A673 (cell line): ENCODE measurements around the gene ITGB2. TPM values are rescaled to one million over a fixed set of nuclear protein-coding genes. Genes with fewer than 3 reads are reported as not detected.
A peak's percentile ranks its signal among the peaks of the same experiment; 100 is the strongest.

Experiments
- BruUV-seq: library from RNA; stranded (reverse); fragments of 400-500 nt; replicated peaks from 2 replicates; lab custom pipeline; 2021; lab: Mats Ljungman, UMichigan
- CTCF ChIA-PET: fragments of 300-600 bp; sonication (Branson Sonifier 250); formaldehyde crosslinking; loops from one replicate; lab custom pipeline; 2022; ENCODE audit warnings: antibody characterized with exemption; lab: Charles Lee
- POLR2A ChIA-PET: fragments of 300-600 bp; sonication (Branson Sonifier 250); formaldehyde crosslinking; loops from one replicate; lab custom pipeline; 2022; ENCODE audit warnings: antibody characterized with exemption; ENCODE audit not compliant: low non-redundant PET; lab: Charles Lee
- DNase-seq: peaks from one replicate; pipeline ENCODE4 v3.0.0-alpha.2; 2015; ENCODE audit warnings: low spot score
- H3K27ac ChIP-seq: fragments of 200-600 bp; sonication (generic); 2 replicates; pipeline ENCODE4 v1.5.1; 2016; ENCODE audit warnings: mixed run types, low read depth, mild to moderate bottlenecking, mixed read lengths, antibody characterized with exemption, low read length; ENCODE audit not compliant: poor library complexity, severe bottlenecking
- H3K27me3 ChIP-seq: fragments of 200-600 bp; sonication (generic); replicated peaks from 2 replicates; pipeline ENCODE4 v1.6.1; 2017; ENCODE audit warnings: mixed run types, low read depth, mild to moderate bottlenecking, mixed read lengths, antibody characterized with exemption, low read length; ENCODE audit not compliant: insufficient read depth, poor library complexity
- H3K36me3 ChIP-seq: fragments of 200-600 bp; sonication (generic); 2 replicates; pipeline ENCODE4 v1.6.1; 2016; ENCODE audit warnings: mixed run types, mild to moderate bottlenecking, mixed read lengths, antibody characterized with exemption, low read length; ENCODE audit not compliant: insufficient read depth, poor library complexity, severe bottlenecking
- H3K4me1 ChIP-seq: fragments of 200-600 bp; sonication (generic); 2 replicates; pipeline ENCODE4 v1.6.1; 2017; ENCODE audit warnings: mixed run types, mild to moderate bottlenecking, mixed read lengths, antibody characterized with exemption, low read length; ENCODE audit not compliant: insufficient read depth, poor library complexity, severe bottlenecking
- H3K4me3 ChIP-seq: fragments of 200-600 bp; sonication (generic); 2 replicates; pipeline ENCODE4 v1.5.1; 2016; ENCODE audit warnings: low read depth, mixed run types, mild to moderate bottlenecking, mixed read lengths, low read length; ENCODE audit not compliant: poor library complexity, severe bottlenecking
- H3K9me3 ChIP-seq: fragments of 200-600 bp; sonication (generic); 2 replicates; pipeline ENCODE4 v1.6.1; 2016; ENCODE audit warnings: mixed run types, low read depth, mild to moderate bottlenecking, mixed read lengths, antibody characterized with exemption, low read length; ENCODE audit not compliant: poor library complexity, severe bottlenecking
- CTCF ChIP-seq: fragments of 300-800, 200-600 bp; sonication (generic); conservative IDR thresholded peaks from 2 replicates; pipeline ENCODE4 v1.5.1; 2017; ENCODE audit warnings: low read depth, mild to moderate bottlenecking, antibody characterized with exemption, low read length, moderate library complexity, mixed read lengths
- EZH2 ChIP-seq: fragments of 200-600 bp; sonication (generic); IDR thresholded peaks from 2 replicates; pipeline ENCODE4 v1.6.1; 2017; ENCODE audit warnings: borderline replicate concordance, low read depth, mild to moderate bottlenecking, mixed read lengths, antibody characterized with exemption, low read length; ENCODE audit not compliant: poor library complexity, severe bottlenecking
- intact Hi-C: fragments of 100-400 bp; cut with micrococcal nuclease; formaldehyde crosslinking; loops from one replicate; pipeline ENCODE4 v1.10.0; 2022; ENCODE audit not compliant: unreplicated experiment
- total RNA-seq: library from RNA; stranded (reverse); gene quantifications from 2 replicates; pipeline ENCODE4 v1.2.3, GENCODE V29; 2021

Gene ITGB2
- total RNA-seq, 1 experiment from 2014 or later = 5.0 TPM

DNA sequence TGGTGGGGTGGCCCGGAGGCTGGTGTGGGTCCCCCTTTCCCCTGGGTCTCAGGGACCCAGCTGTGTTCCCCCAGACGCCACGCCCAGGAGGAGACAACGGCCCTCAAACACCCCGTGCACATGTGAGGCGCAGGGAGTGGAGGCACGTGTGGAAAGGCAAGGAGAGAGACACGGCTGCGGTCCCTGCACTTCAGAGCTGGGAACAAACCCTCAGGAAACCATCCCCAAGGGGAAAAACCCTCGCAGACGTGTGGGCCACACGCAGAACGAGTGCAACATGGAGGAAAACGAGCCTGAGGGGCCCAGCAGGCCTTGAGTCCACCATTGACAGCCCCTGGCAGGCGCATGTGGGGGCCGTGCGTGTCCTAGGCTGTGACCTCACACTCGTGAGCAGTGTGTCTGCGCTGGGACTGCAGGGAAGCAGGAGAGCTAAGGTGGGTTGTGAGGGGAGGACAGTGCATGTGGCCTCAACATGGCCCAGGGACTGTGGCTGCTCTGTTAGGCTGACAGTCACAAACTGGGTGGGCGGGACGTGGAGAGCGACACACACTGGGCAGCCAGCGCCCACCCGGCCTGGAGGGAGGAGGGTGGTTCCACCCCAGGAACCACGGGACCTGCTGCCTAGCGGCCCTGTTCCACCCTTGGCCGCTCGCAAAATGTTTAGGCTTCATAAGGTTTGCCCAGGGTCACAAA is 20.0 kb downstream of the ITGB2 start:
- Histone ChIP-seq H3K9me3 (no peaks in the 10 kb centered on the region), H3K27me3 (no peaks in the 10 kb centered on the region), H3K4me3 (no peak overlapping the region), H3K4me1 (peaks cover 14% of the 10 kb centered on the region), H3K36me3 (no peaks in the 10 kb centered on the region), H3K27ac (peak overlapping the region; percentile 42)
- CTCF ChIA-PET = no interaction called here
- intact Hi-C loops = no loop called here
- no peak for DNase-seq
- POLR2A ChIA-PET = no interaction called here
- TF ChIP-seq EZH2 (no peak), CTCF (no peak)
- no TSS peak for BruUV-seq

- CTCF ChIA-PET = no interaction called here
- H3K27me3 ChIP-seq = no peaks in the 10 kb centered on the region
- DNase-seq = no peak
- intact Hi-C loops = no loop called here
- no peak for TF ChIP-seq EZH2
- TF ChIP-seq CTCF = no peak
- POLR2A ChIA-PET = interaction anchor here (0.6 kb wide), 1 partner anchor 19 kb away, joined by 3 read pairs; no protein-coding TSS in a partner anchor
- peaks cover 14% of the 10 kb centered on the region for H3K4me1 ChIP-seq
- H3K9me3 ChIP-seq = no peaks in the 10 kb centered on the region
- H3K4me3 ChIP-seq = no peak overlapping the region
- no peaks in the 10 kb centered on the region for H3K36me3 ChIP-seq
- H3K27ac ChIP-seq = no peak overlapping the region
- BruUV-seq = no TSS peak
Measured at GRCh38 chr21:44899768-44900558, 20.7 kb downstream of the ITGB2 start.

DNA sequence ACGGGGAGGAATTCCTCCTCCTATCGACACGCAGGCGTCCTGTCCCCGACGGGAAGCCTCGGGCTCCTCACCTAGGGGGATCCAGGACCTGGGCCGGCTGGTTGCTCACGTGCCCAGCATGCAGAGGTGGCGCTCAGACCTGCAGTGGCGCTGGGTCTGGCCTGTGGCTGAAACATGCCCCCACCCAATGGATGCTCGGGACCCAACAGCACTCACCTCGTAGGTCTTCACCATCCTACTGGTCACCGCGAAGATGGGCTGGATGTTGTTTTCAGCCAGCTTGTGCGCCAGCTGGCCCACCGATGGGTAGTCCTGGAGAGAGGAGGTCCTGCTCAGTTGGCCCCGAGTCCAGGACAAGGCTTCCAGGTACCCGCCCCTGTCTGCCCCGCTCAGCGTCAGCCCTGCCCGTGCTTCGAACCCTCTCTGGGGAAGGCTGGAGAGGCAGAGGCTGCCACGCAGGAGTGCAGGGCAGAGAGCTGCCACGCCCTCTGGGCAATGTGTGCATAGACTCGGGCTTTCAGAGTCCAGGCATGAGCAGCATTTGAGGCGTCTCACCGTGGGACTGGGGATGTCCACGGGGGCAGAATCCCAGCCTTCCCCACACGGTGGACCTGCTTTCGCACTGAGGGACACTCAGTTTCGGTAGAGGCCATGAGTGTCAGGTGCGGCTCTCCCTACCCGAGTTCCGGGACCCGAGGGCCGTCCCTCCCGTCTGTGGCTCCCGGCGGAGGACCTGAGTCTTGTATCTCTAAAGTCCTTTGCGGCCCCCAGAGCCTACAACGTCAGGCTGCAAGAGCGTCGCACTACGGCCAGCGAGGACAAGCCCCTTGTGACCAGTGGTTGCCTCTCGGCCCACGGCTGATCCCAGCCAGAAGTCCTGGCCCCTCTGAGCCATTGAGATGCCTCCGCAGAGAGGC is 21.6 kb downstream of the ITGB2 start:
- ChIA-PET POLR2A (interaction anchor here (0.6 kb wide), 1 partner anchor 18 kb away, joined by 3 read pairs; no protein-coding TSS in a partner anchor), CTCF (no interaction called here)
- no TSS peak for BruUV-seq
- TF ChIP-seq CTCF (no peak), EZH2 (no peak)
- H3K27me3 ChIP-seq = no peaks in the 10 kb centered on the region
- peaks cover 14% of the 10 kb centered on the region for H3K4me1 ChIP-seq
- no peaks in the 10 kb centered on the region for H3K9me3 ChIP-seq
- no peaks in the 10 kb centered on the region for H3K36me3 ChIP-seq
- intact Hi-C loops = no loop called here
- no peak overlapping the region for H3K27ac ChIP-seq
- H3K4me3 ChIP-seq = no peak overlapping the region
- DNase-seq = no peak
